HCT116 (cell line): ENCODE results near the gene CYP1A2.

Experiments
- CEBPB ChIP-seq: IDR thresholded peaks from 2 replicates; pipeline ENCODE4 v1.6.1; 2012; ENCODE audit warnings: low read depth
- ELF1 ChIP-seq: IDR thresholded peaks from 2 replicates; pipeline ENCODE4 v1.6.1; 2012; ENCODE audit warnings: low read depth, borderline replicate concordance
- EZH2 ChIP-seq: fragments of 200-600 bp; sonication (generic); IDR thresholded peaks from 2 replicates; pipeline ENCODE4 v1.6.1; 2017; ENCODE audit warnings: antibody characterized with exemption, mixed run types
- POLR2A ChIP-seq: IDR thresholded peaks from 2 replicates; pipeline ENCODE4 v1.7.0; 2011; ENCODE audit warnings: borderline replicate concordance; ENCODE audit not compliant: insufficient read depth, insufficient read length; ENCODE audit errors: extremely low read depth
- POLR2AphosphoS5 ChIP-seq: IDR thresholded peaks from 2 replicates; pipeline ENCODE4 v1.6.1; 2011; ENCODE audit warnings: mild to moderate bottlenecking, low read depth, low read length, moderate library complexity
- RAD21 ChIP-seq: IDR thresholded peaks from 2 replicates; pipeline ENCODE4 v1.6.1; 2012; ENCODE audit warnings: low read depth, mild to moderate bottlenecking
- SIN3A ChIP-seq: IDR thresholded peaks from 2 replicates; pipeline ENCODE4 v1.6.1; 2012; ENCODE audit warnings: low read depth
- SP1 ChIP-seq: IDR thresholded peaks from 2 replicates; pipeline ENCODE4 v1.6.1; 2012; ENCODE audit warnings: low read depth
- SRF ChIP-seq: IDR thresholded peaks from 2 replicates; pipeline ENCODE4 v1.6.1; 2012; ENCODE audit warnings: low read depth
- ZFX ChIP-seq: fragments of 450-650 bp; IDR thresholded peaks from 2 replicates; pipeline ENCODE4 v1.6.1; 2017
- TF ChIP-seq, protein P1 (sequence below), 3 experiments: fragments of 200-600 bp in 1 of 3; sonication (generic) in 1 of 3; IDR thresholded peaks in 2 of 3; conservative IDR thresholded peaks in 1 of 3; 2 replicates each; pipeline ENCODE4 v1.5.1; 2012 to 2017; ENCODE audit warnings: low read depth in 2 of 3, low read length in 2 of 3, antibody characterized with exemption in 1 of 3, borderline replicate concordance in 1 of 3, control low read depth in 1 of 3, mild to moderate bottlenecking in 1 of 3, mixed read lengths in 1 of 3, mixed run types in 1 of 3, moderate library complexity in 1 of 3; ENCODE audit not compliant: insufficient read depth in 1 of 3
- TF ChIP-seq, protein P2 (sequence below): IDR thresholded peaks from 2 replicates; pipeline ENCODE4 v1.6.1; 2012

DNA sequence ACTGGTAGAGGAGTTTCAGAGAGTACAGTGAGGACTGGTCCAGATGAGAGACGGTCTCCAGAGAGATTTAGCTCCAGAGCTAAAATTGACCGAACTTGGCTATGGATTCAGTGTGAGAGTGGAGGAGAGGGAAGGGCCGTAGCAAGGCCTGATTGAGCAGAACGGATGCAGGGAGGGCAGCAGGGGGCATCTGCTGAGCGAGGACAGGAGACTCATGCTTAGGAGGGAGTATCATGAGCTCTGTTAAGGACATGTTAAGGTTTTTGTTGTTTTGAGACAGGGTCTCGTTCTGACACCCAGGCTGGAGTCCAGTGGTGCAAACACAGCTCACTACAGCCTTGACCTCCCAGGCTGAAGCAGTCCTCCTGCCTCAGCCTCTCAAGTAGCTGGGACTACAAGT lies 56.3 kb downstream of the CYP1A2 start:
- no peak; the same call in 1 of the 2 replicates for TF ChIP-seq POLR2AphosphoS5
- TF ChIP-seq, protein P1, sequence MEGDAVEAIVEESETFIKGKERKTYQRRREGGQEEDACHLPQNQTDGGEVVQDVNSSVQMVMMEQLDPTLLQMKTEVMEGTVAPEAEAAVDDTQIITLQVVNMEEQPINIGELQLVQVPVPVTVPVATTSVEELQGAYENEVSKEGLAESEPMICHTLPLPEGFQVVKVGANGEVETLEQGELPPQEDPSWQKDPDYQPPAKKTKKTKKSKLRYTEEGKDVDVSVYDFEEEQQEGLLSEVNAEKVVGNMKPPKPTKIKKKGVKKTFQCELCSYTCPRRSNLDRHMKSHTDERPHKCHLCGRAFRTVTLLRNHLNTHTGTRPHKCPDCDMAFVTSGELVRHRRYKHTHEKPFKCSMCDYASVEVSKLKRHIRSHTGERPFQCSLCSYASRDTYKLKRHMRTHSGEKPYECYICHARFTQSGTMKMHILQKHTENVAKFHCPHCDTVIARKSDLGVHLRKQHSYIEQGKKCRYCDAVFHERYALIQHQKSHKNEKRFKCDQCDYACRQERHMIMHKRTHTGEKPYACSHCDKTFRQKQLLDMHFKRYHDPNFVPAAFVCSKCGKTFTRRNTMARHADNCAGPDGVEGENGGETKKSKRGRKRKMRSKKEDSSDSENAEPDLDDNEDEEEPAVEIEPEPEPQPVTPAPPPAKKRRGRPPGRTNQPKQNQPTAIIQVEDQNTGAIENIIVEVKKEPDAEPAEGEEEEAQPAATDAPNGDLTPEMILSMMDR (IDR thresholded peaks at IDR 0.05 in 2 of 3, conservative IDR thresholded peaks at IDR 0.05 in 1 of 3; ENCODE audit: borderline replicate concordance in 1 of 3, insufficient read depth in 1 of 3, low read depth in 2 of 3, low read length in 2 of 3): no peak
- no peak for TF ChIP-seq ZFX
- TF ChIP-seq CEBPB: no peak
- no peak for TF ChIP-seq EZH2
- no peak for TF ChIP-seq ELF1
- TF ChIP-seq SRF: no peak
- TF ChIP-seq RAD21: no peak
- no peak for TF ChIP-seq SIN3A
- TF ChIP-seq, protein P2, sequence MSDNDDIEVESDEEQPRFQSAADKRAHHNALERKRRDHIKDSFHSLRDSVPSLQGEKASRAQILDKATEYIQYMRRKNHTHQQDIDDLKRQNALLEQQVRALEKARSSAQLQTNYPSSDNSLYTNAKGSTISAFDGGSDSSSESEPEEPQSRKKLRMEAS: no peak
- no peak for TF ChIP-seq POLR2A
- no peak for TF ChIP-seq SP1
